ENCODE measurements around the gene PRR19.

DNA sequence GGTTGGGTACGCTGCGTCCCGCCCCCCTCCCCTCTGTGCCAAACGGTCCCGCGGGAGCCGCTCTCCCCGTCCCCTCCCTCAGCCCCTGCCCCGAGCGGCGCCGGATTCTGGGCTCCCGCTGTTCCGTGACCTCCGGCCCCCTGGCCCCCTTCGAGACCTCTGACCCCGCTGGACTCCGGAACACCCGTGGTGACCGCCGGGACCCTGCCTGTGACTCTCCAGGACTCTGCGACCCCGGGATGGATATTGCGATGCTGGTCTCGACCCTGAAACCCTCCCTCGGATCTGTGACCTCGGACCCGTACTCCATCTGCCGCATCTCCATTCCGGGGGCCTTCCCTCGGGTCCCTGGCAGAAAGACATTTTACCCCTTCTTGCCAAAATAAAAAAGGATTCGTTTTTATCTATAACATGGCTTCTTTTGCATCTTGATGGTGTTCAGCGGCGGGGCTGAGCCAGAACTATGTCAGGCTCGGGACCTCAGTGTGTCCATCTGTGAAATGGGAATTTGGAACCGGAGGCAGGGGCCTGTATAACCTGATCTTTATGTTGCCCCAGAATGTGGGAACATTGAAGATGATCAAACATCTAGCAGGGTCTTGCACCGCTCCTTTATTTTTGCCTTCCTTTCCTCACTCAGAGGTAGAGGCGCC, 22.8 kb downstream of the PRR19 start:
- no peak for TF ChIP-seq TAF1 (IDR thresholded peaks at IDR 0.05; ENCODE audit: borderline replicate concordance, low read depth, low read length)
- no peak for TF ChIP-seq POLR2A (IDR thresholded peaks at IDR 0.05; ENCODE audit: low read depth, low read length)

Measured in GM12892 (cell line).